Fibroblast of the aortic adventitia (primary cell): Measurements from ENCODE around the gene ARAP2. TPM values are rescaled to one million over a fixed set of nuclear protein-coding genes. Genes with fewer than 3 reads are reported as not detected.

Experiments used
- DNase-seq: peaks from one replicate; pipeline ENCODE4 v3.0.0-alpha.2; 2010; ENCODE audit warnings: low read depth
- H3K4me3 ChIP-seq: 2 replicates; pipeline ENCODE4 v1.5.1; 2011; ENCODE audit warnings: low read depth, mild to moderate bottlenecking, control low read depth, low read length, moderate library complexity
- total RNA-seq: library from RNA; depleted of rRNA; stranded (reverse); fragments of >200 nt; gene quantifications from 2 replicates; pipeline ENCODE4 v1.2.3, GENCODE V29; 2012; ENCODE audit warnings: low replicate concordance
- TF ChIP-seq, protein P1 (sequence below): IDR thresholded peaks from 2 replicates; pipeline ENCODE4 v1.5.1; 2011; ENCODE audit warnings: mild to moderate bottlenecking, low read length, control low read depth, inconsistent platforms; ENCODE audit not compliant: insufficient read depth

ARAP2 gene
- total RNA-seq, 1 donor = 0.63 TPM

DNA sequence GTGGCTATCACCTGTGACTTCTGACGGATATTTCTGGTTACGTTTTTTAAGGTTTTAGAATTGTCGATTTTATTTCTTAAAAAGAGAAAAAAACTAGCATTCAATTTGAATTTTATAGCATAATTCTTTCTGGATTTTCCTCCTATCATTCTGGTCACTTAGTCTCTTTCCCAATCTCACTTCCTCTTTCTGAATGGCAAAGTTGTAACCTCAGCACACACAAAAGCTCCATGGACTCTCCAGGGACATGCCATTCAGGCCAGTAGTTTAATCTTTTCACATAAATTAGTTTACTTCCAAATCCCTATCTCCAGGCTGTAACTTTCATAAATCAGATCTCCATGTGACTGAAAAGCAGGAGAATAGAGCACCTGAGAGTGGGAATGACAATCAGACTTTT, 110.7 kb downstream of the ARAP2 start:
- TF ChIP-seq, protein P1, sequence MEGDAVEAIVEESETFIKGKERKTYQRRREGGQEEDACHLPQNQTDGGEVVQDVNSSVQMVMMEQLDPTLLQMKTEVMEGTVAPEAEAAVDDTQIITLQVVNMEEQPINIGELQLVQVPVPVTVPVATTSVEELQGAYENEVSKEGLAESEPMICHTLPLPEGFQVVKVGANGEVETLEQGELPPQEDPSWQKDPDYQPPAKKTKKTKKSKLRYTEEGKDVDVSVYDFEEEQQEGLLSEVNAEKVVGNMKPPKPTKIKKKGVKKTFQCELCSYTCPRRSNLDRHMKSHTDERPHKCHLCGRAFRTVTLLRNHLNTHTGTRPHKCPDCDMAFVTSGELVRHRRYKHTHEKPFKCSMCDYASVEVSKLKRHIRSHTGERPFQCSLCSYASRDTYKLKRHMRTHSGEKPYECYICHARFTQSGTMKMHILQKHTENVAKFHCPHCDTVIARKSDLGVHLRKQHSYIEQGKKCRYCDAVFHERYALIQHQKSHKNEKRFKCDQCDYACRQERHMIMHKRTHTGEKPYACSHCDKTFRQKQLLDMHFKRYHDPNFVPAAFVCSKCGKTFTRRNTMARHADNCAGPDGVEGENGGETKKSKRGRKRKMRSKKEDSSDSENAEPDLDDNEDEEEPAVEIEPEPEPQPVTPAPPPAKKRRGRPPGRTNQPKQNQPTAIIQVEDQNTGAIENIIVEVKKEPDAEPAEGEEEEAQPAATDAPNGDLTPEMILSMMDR = no peak
- no peak for DNase-seq

DNA sequence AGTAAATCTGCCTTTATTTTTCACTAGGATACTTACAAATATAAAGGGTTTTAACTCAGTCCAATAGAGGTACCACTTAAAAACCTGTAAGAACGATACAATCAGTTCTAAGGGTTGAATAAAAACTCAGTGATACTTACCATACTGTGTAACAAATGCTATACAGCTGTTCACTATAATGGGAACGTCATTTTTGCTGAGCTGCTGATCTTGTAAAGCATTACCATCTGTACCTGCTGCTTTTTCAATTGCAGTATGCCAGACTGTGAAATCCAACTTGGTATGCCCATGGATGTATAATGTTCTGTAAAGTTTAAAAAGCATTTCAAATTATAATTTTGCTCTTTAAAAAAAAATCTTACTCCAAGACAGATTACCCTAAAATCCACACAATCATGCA, 111.2 kb downstream of the ARAP2 start:
- TF ChIP-seq, protein P1 = no peak
- no peak overlapping the region for H3K4me3 ChIP-seq
- DNase-seq = no peak

More for the DNA sequence above, 110.7 kb downstream of the ARAP2 start:
- no peak overlapping the region for H3K4me3 ChIP-seq

DNA sequence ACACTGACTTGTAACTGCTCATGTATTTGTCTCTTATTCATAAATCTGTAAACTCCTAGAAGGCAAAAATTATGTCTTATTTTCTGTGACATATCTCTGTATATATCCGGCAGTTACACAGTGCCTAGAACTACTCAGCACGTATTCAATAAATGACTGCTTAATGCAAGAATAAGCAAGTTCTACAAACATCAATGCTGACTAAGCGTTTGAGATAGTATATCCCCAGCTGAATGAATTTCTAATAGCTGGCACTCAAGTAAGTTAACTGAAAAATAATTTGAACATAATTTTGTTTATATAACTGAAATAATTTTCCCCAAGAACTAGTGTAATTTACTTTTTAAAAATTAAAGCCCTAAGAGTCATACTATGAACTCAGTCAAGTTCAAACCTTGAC, 113.7 kb downstream of the ARAP2 start:
- no peak overlapping the region for H3K4me3 ChIP-seq
- TF ChIP-seq, protein P1 = no peak
- DNase-seq = no peak

DNA sequence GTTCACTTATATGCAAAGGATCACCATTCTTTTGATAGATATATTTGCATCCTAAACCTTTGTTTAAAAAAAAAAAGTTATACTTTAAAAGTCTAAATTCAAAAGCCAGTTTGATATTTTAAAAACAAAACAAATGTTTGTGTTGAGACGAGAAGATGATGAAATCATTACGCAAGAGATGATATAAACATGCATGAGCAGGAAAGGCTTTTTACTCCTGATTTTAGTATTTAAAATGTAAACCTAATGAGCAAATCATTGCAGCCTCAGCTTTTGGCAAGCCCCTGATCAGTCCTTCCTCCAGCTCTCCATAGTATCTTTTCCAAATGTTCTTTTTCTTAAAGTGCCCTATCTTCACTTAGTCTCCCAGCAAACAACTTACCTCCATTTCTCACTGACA, 115.6 kb downstream of the ARAP2 start:
- no peak overlapping the region for H3K4me3 ChIP-seq
- TF ChIP-seq, protein P1 = no peak
- no peak for DNase-seq

DNA sequence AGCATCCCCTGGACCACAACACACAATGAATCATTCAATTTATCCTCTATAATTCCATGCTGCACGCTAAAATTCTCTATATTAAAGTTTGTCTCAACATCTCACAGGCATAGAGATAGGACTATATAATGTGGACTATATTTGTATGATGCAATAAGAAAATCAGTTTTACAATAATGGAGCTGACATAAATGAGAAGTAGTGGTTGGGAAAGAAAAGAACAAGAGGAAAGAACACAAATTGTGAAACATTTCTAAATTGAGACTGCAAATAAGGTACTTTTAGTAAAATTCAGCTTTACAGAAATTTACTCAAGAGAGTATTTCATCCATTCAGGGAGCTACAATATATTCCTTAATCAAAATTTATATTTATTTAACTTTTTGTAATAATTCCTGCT, 120.4 kb downstream of the ARAP2 start:
- DNase-seq = no peak
- no peak overlapping the region for H3K4me3 ChIP-seq
- TF ChIP-seq, protein P1 = no peak

DNA sequence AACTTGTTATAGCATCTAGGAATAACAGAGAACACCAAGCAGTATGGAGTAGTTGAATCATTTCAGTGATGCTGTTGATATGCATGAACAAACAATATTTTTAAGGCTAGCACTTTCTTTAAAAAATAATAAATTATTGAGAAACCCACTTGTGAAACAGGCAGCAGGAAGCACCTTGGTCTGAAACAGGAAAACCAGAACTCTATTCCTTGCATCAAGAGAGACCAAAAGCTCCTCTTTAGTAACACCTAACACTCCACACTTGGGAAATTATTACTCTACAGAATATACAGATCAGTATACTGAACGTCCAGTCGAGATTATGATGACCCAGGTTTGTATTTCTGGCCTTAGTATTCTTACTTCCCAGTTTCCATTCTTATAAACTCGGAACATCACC, 129.0 kb downstream of the ARAP2 start:
- no peak overlapping the region for H3K4me3 ChIP-seq
- DNase-seq = no peak
- TF ChIP-seq, protein P1 = no peak

DNA sequence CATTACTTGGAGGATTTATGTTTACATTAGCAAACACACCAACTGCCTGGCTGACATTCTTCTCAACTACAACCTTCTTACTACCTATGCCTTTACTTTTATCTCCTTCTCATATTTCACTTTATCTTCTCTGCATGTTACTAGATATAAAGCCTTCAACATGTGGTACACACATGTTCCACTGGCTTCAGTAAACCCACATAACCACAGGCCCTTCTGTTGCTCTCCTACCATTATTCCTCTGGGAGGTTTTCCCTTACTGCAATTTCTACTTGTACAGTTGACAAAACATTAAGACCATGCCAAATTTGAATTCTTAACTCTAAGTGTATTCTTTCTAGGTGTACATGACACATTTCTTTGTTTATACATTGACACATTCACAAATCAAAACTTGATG, 133.1 kb downstream of the ARAP2 start:
- TF ChIP-seq, protein P1 = no peak
- DNase-seq = no peak
- no peak overlapping the region for H3K4me3 ChIP-seq
